Progenitor cell of endocrine pancreas (in vitro differentiated cells): ENCODE results near the gene TBX4. TPM values are rescaled to one million over a fixed set of nuclear protein-coding genes. Genes with fewer than 3 reads are reported as not detected.
A peak's percentile ranks its signal among the peaks of the same experiment; 100 is the strongest.

Experiments used
- DNase-seq: peaks from one replicate; pipeline ENCODE4 v3.0.0; 2021; ENCODE audit warnings: low spot score; ENCODE audit not compliant: unreplicated experiment
- H3K27ac Mint-ChIP-seq: 2 replicates; pipeline ENCODE4 v1.8.0; 2021; ENCODE audit warnings: mild to moderate bottlenecking, moderate library complexity, mixed read lengths
- H3K27me3 Mint-ChIP-seq: 2 replicates; pipeline ENCODE4 v1.8.0; 2021; ENCODE audit warnings: mixed read lengths
- H3K36me3 Mint-ChIP-seq: 2 replicates; pipeline ENCODE4 v1.8.0; 2022; ENCODE audit warnings: mixed read lengths; ENCODE audit not compliant: insufficient read depth
- H3K4me1 Mint-ChIP-seq: 2 replicates; pipeline ENCODE4 v1.8.0; 2021; ENCODE audit warnings: low read depth, mixed read lengths
- H3K4me3 Mint-ChIP-seq: 2 replicates; pipeline ENCODE4 v1.8.0; 2021; ENCODE audit warnings: low read depth, mild to moderate bottlenecking, moderate library complexity, mixed read lengths
- H3K9me3 Mint-ChIP-seq: 2 replicates; pipeline ENCODE4 v1.8.0; 2021; ENCODE audit warnings: low read depth, mixed read lengths
- CTCF ChIP-seq: fragments of 200-600 bp; sonication (generic); IDR thresholded peaks from one replicate; pipeline ENCODE4 v1.5.0; 2021; ENCODE audit warnings: antibody characterized with exemption, mild to moderate bottlenecking; ENCODE audit not compliant: unreplicated experiment
- total RNA-seq: library from RNA; stranded (reverse); gene quantifications from 2 replicates; pipeline ENCODE4 v1.2.1, GENCODE V29; 2021

TBX4 gene
- total RNA-seq, 1 donor from 2014 or later, result not detected

- Mint-ChIP-seq H3K27me3 (peaks cover 48% of the 10 kb centered on the region), H3K4me3 (no peak overlapping the region), H3K36me3 (no peaks in the 10 kb centered on the region), H3K4me1 (no peaks in the 10 kb centered on the region), H3K9me3 (no peaks in the 10 kb centered on the region), H3K27ac (no peak overlapping the region)
- no peak for DNase-seq
- TF ChIP-seq CTCF, result no peak
These were observed 37.9 kb upstream of the TBX4 start for GRCh38 chr17:61414141-61414935.

- no peak for TF ChIP-seq CTCF
- Mint-ChIP-seq H3K27ac (no peak overlapping the region), H3K27me3 (peaks cover 47% of the 10 kb centered on the region), H3K36me3 (no peaks in the 10 kb centered on the region), H3K9me3 (no peaks in the 10 kb centered on the region), H3K4me1 (no peaks in the 10 kb centered on the region), H3K4me3 (no peak overlapping the region)
- DNase-seq, result no peak
These were observed 37.3 kb upstream of the TBX4 start for GRCh38 chr17:61414936-61415251.

GRCh38 chr17:61415374-61416210, 36.6 kb upstream of the TBX4 start:
- H3K4me1 Mint-ChIP-seq, result no peaks in the 10 kb centered on the region
- no peak overlapping the region for H3K27ac Mint-ChIP-seq
- no peak overlapping the region for H3K4me3 Mint-ChIP-seq
- no peak for TF ChIP-seq CTCF
- H3K27me3 Mint-ChIP-seq, result peaks cover 46% of the 10 kb centered on the region
- no peaks in the 10 kb centered on the region for H3K9me3 Mint-ChIP-seq
- no peaks in the 10 kb centered on the region for H3K36me3 Mint-ChIP-seq
- DNase-seq, result no peak

- H3K36me3 Mint-ChIP-seq, result no peaks in the 10 kb centered on the region
- no peak overlapping the region for H3K27ac Mint-ChIP-seq
- H3K4me1 Mint-ChIP-seq, result no peaks in the 10 kb centered on the region
- no peak for DNase-seq
- no peaks in the 10 kb centered on the region for H3K9me3 Mint-ChIP-seq
- H3K27me3 Mint-ChIP-seq, result peaks cover 49% of the 10 kb centered on the region
- H3K4me3 Mint-ChIP-seq, result no peak overlapping the region
- no peak for TF ChIP-seq CTCF
These were observed 36.0 kb upstream of the TBX4 start for GRCh38 chr17:61416211-61416539.

- peak; percentile 91 for DNase-seq
- H3K27me3 Mint-ChIP-seq, result peaks cover 53% of the 10 kb centered on the region
- H3K27ac Mint-ChIP-seq, result no peak overlapping the region
- no peaks in the 10 kb centered on the region for H3K36me3 Mint-ChIP-seq
- H3K4me1 Mint-ChIP-seq, result no peaks in the 10 kb centered on the region
- H3K4me3 Mint-ChIP-seq, result peak overlapping the region; percentile 58
- H3K9me3 Mint-ChIP-seq, result no peaks in the 10 kb centered on the region
- peak; percentile 97 for TF ChIP-seq CTCF
These were observed 35.5 kb upstream of the TBX4 start for GRCh38 chr17:61416540-61417363.
